Measurements from ENCODE around the gene XPO6.
A peak's percentile ranks its signal among the peaks of the same experiment; 100 is the strongest.

The XPO6 gene

DNA sequence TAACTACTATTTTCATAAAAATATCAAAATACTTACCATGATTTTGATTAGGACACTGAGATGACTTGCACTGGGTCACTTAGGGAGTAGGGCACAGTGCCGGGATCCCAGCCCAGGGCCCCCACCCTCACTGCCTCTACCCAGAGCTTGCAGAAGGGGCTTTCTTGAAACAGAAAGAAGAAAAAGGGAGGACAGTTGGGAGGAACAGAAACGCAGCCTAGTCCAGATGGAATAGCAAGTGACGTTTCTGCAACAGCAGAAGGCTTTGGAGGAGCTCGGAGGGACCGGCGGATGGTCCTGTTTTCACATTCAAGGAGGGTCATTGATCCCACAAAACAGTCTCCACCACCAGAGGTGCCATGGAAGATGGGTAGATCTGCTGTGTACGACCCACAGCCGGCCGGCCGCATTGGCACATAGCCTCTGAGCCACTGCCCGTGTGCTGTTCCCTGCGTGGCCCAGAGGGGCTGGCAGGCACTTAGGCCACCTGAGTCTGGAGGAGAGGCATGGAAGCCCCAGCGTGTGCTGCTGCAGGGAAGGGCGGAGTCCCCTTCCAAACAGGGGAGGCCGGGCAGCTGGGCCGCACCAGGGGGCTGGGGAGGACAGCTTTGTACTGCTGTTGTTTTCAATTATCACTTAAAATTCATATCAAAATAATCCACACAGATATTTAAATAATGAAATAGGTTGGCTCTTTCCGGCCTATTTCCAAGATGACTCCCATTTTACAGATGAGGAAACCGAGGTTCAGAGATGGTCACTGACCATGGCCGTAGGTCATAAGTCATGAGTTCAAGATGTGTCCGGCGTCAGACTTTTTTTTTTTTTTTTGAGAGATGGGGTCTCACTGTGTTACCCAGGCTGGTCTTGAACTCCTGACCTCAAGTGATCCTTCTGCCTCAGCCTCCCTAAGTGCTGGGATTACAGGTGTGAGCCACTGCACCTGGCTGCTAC, 125.3 kb downstream of the XPO6 start:
- intact Hi-C loops (cut with DNase I), result no loop called here

DNA sequence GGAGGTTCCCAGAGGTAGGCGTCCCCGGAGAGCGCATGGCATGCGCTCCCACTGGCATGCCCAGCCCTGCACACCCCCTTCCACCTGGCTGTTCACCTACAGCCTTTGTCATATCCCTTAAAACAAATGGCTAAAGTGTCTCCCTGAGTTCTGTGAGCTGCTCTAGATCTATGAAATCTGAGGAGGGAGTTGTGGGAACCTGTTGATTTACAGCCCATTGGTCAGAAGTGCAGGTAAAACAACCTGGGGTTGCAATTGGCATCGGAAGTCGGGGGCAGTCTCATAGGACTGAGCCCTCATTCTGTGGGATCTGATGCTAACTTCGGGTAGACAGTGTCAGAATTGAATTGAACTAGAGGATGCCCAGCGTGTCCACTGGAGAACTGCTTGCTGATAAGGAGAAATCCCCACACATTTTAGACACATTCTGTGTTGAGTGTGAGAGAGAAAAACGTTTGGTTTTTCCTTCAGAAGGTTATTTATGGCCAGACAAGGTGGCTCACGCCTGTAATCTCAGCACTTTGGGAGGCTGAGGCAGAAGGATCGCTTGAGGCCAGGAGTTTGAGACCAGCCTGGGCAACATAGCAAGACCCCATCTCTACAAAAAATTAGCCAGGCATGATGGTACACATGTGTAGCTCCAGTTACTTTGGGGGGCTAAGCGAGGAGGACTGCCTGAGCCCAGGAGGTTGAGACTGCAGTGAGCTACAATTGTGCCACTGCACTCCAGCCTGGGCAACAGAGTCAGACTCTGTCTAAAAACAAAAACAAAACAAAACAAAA, 126.2 kb downstream of the XPO6 start:
- intact Hi-C loops (cut with DNase I), result no loop called here
- no peak for DNase-seq

More for the DNA sequence above, 125.3 kb downstream of the XPO6 start:
- DNase-seq, result no peak

DNA sequence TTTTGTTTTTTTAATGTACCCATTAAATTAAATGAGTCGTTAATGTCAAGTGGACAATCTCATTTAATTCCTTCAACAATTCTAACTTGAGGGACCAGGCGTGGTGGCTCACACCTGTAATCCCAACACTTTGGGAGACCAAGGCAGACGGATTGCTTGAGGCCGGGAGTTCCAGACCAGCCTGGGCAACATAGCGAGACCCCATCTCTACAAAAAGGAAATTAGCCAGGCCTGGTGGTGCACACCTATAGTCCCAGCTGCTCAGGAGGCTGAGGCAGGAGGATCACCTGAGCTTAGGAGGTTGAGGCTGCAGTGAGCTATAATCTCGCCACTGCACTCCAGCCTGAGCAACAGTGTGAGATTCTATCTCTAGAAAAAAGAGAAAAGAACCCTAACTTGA, 127.6 kb downstream of the XPO6 start:
- DNase-seq, result no peak
- intact Hi-C loops (cut with DNase I), result no loop called here

DNA sequence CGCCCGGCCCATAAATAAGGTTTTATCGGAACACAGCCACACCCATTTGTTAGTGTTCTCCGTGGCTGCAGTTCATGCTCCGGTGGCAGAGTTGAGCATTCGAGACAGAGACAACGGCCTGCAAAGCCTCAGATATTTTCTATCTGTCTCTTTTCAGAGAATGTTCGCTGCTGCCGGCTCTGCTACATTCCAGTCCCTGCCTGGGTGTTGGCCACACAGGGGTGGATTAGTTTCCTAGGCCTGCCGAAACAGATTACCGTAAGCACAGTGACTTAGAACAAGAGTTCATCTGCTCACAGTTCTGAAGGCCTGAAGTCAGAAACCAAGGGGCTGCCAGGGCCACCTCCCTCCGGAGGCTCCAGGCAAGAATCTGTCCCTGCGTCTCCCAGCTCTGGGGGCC, 129.1 kb downstream of the XPO6 start:
- no peak for DNase-seq
- intact Hi-C loops (cut with DNase I), result no loop called here

DNA sequence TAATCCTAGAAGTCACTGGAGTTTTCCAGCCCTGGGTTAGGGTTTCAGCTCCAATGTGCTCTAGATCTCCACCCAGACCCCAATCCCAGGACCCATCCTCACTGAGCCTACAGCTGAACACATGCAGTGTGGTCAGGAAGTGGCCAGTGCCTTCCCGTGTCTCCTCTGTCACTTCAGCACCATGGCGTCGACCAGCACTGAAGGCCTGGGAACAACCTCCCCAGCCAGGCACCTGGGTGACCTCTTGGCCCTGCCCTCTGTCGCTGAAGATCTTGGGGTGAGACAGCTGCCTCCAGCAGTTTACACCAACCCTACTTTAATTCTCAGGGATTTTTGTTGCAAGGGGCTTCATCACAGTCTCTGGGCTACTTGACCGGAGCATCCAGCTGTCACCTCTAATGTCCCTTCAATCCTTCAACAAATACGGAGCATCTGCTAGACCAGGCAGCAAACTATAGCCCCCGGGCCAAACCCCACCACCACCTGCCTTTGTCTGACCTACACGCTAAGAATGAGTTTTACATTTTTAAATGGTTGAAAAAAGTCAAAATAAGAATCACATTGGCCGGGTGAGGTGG, 130.3 kb downstream of the XPO6 start:
- intact Hi-C loops (cut with DNase I), result no loop called here
- DNase-seq, result no peak

DNA sequence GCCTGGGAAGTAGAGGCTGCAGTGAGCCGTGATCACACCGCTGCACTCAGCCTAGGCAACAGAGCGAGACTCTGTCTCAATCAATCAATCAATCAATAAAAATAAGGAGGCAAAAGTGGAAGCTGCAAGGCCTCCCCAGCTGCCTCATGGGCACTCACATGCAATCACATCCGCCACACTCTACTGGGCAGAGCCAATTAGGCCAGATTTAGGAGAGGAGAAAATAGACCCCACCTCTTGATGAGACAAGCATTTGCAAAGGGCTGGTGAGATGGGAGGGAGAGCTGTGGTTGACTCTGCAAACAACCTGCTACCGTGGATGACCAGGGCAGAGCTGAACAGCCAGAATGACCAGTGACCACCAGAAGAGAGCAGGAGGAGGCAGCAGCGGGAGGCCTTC, 133.5 kb downstream of the XPO6 start:
- intact Hi-C loops (cut with DNase I), result no loop called here
- no peak for DNase-seq

DNA sequence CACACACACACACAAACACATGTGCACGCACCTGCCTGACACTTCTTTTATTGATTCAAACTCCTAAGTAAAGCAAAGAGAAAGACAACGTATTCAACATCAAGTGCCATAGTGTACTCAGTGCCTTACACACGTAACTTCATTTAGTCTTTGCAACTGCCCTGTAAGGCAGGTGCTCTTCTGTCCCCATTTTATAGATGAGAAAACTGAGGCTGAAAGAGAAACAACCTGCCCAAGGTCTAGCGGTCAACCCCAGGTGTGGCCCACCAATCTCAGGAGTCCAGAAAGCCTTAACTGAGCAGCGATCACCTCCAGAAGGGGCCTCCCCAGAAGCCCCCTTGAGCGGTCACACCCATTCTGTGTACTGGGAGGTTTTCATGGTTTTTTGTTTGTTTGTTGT, 137.9 kb downstream of the XPO6 start:
- DNase-seq, result no peak
- intact Hi-C loops (cut with DNase I), result loop anchor here (5.0 kb wide), 1 partner anchor 437 kb away; no protein-coding TSS in a partner anchor

DNA sequence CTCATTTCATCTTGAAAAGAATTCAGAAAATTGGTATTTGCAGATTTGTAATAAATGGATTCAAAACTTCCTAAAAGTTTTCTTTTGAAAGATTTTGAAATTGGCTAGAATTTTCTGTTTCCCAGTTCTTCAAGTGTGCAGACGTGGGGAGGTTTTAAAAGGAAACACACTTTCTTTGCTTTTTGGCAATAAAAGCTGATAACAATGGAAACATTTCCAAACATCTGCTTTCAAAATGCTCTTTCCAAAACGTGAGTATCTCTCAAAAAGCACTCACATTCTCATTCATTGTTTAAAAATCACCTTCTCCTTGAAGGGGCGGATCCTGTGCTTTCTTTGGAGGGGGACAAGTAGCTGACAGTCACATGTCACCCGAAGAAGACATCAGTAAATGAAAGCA, 139.7 kb downstream of the XPO6 start:
- DNase-seq, result no peak
- intact Hi-C loops (cut with DNase I), result loop anchor here (5.0 kb wide), 1 partner anchor 435 kb away; no protein-coding TSS in a partner anchor

DNA sequence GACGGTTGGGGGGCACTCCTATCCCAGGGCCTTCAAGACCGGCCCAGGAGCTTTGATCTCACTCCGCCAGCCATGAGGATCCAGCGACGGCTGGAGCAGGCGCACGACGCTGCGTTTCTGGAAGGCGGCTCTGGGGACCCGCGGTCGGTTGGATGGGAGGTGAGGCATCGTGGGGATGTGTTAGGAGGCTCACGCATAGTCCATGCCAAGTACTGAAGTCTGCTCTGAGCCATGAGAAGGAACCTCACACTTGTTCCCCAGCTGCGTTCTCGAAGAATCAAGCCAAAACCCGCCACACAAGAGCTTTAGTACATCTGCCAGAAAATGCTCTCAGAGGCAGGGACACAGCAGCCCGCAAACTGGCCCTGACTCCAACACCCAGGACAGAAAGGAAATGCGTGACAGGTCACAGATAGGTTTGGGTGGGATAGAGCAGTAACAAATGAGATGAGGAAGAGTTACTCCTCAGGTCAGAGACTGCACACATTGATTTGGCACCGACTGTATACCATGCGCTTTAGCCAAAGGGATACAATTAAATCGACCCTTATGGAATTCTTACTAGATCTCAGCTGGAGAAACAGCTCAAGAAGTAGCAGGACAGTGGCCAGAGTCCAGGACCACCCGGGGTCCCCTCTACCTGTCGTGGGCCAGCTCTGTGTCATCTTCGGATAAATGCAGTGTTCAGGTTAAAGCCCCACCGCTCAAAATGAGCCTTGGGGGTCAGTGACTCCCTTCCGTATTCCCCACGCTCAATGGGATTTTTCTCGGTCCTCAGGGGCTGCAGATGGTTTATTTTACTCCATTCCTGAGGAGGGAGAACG, 141.6 kb downstream of the XPO6 start:
- DNase-seq, result peak in 5 of 42 donors; percentile 29 to 47 (median 37)
- intact Hi-C loops (cut with DNase I), result loop anchor here (5.0 kb wide), 1 partner anchor 433 kb away; no protein-coding TSS in a partner anchor

DNA sequence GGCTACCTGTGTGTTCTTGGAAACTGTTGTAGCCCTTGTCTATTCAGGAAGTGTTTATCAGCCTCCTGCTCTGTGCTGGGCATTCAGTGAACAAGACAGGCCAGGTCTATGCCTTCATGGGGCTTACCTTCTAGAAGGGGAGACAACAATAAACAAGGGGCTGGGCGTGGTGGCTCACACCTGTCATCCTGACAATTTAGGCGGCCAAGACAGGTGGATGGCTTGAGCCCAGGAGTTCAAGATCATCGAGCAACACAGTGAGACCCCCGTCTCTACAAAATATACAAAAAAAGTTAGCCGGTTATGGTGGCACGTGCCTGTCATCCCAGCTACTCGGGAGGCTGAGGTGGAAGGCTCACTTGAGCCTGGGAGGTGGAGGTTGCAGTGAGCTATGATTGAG, 142.8 kb downstream of the XPO6 start:
- DNase-seq, result no peak
- intact Hi-C loops (cut with DNase I), result no loop called here

DNA sequence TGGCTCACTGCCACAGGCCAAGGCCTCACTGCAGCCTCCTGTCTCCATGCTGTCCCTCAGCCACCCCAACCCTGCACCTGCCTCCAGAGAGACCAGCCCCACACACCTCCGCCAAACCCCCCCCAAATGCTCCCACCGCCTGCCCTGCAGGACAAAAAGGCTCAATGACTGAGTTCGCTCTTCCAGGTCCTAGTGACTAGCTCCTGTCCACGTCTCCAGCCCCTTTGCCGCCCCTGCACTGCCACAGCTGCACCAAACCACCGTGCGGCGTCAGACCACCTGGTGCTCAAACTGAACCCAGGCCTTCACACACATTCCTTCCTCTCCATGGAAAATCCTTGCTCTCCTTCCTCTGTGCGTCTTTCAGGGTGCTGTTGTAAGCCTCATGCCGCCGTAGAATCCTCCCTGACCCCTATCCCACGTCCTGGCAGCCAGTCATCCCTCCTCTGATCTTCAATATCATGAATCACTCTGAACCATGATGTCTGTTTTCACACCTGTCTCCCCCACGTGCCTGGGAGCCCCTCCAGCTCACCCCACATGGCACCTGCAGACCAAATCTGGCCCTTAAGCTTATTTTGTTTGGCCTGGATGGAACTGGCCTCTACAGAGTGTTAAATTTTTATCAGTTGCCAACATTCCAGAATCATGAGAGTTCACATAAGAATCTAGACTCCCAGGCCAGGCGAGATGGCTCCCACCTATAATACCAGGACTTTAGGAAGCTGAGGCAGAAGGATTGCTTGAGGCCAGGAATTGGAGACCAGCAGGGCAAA, 144.0 kb downstream of the XPO6 start:
- no peak for DNase-seq
- intact Hi-C loops (cut with DNase I), result no loop called here

DNA sequence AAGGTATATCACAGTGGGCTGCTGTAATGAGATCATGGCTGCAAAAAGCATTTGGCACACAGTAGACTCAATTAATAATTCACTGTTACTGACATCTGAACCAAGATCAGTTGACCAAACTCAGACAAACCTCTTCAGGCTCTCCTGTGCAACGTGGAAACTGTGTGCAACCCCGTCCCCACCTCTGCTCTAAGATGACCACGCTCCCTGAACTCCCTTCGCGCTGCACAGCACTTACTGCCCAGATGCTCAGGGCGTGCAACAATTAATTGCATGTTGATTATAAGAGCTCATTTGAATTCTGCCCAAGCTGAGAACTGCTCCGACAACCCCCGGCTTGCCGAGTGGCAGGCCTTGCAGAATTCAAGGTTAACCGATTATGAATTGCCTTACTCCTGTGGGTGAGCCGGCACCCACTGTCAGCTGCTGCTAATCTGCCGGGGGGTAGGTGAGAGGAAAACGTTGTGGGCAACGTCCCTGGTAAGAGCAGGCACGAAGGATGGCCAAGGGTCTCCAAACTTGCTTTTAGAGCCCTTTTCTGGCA, 147.0 kb downstream of the XPO6 start:
- intact Hi-C loops (cut with DNase I), result no loop called here

DNA sequence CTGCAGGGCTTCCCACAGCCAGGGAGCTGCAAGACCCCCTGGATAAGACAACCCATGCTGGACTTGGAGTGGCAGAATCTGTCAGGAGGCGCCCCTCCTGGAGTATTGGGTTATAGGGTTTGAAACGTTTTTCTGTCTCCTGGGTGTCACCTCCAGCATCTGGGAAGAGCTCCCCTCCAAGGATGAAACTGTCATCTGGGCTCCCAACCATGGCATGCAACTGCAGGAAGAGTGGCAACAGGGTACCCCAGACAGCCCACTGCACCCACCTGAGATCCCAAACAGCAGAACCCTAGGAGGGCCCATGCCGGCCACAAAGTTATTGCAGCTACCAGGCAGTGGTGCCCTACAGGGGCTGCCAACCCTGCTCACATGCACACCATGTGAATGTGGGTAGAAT, 147.6 kb downstream of the XPO6 start:
- DNase-seq, result peak in 2 of 42 donors; percentile 48 to 64
- intact Hi-C loops (cut with DNase I), result no loop called here

More for the DNA sequence above, 147.0 kb downstream of the XPO6 start:
- peak in 7 of 42 donors; percentile 18 to 54 (median 45) for DNase-seq

DNA sequence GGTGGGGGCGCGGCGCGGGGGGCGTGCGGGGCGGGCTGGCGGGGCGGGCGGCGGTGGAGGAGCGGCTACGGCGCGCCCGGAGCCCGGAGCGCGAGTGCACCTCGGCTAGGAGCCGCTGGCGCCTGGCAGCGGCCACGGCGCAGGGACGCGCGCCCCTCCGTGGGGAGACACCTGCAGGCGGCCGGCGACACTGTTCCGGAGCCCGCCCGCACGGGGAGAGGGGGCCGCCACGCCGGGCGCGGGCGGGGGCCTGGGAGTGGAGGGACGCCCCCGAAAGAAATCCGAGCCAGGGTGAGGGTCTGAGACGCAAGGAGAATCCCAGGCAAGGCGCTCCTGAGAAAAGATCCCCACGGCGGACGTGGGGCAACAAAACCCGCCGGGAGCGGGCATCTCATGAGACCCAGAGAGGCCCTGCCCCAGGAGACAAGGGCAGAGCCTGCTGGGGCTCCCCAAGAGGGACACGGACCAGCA, 148.1 kb downstream of the XPO6 start, which contains the start of gene GSG1L:
Gene GSG1L (minus strand): TSS at position 124 of the 471 bp plus-strand sequence. CDS start 290 bp downstream, outside the sequence.
- intact Hi-C loops (cut with DNase I), result no loop called here
- DNase-seq, result peak in 15 of 42 donors; percentile 21 to 66 (median 52)

DNA sequence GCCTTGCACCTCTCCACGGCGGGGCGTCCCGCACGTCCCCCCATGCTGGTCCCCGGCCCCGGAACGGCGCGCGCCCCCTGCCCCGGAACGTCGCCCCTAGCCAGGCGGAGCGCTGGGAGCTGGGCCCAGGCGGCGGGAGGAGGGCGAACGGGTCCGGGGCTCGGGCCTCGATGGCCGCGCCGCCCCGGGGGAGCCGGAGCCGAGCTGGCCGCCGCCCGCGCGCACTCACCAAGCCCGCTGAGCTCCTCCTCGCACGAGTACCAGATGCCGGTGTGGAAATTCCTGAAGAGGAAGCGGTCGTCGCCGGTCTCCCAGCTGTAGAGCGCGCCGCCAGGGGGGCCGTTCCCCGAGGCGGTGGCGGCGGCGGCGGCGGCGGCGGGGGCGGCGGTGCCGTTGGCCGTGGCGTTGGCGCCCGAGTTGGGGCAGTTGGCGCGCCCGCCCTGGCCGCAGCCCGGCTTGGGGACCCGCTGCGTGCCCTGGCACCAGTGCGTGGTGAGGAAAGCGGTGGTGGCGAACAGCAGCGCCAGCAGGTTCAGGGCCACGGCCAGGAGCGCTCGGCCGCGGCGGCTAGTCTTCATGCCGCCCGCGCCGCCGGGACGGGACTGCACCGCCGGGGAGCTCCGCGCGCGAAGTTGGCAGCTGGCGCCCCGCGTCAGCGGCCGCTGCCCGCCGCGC, 148.8 kb downstream of the XPO6 start:
- intact Hi-C loops (cut with DNase I), result no loop called here
- DNase-seq, result peak in 1 of 42 donors; percentile 48

DNA sequence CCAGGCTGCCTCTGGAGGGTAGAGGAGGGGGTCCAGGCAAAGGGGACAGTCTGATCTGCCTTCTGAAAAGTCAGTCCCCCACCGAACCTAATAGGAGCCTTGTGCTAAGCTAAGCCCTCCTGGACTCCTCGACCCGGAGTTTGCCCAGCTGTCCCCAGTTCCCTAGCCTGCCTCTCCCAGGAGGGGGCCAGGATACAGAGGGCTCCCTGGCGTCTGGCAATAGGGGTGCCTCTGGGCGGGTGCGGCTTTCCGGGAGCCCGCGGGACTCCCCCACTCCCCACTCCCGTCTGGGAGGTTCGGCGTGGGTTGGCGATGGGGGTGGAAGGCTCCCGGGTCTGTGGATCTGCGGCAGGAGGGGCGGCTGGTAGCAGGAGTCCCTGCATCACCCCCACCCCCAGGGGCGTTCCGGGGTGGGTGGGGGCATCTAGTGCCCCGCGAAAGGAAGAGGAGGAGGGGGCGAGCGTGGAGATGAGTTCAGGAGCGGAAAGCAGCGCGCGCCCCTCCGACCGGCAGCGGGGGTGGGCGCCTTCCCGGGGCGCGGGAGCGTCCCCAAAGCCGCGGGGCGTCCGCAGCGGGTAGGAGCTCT, 149.4 kb downstream of the XPO6 start:
- DNase-seq, result peak in 14 of 42 donors; percentile 24 to 67 (median 36)
- intact Hi-C loops (cut with DNase I), result no loop called here
